IMR-90 (cell line): ENCODE data around the gene ADD3. TPM values are rescaled to one million over a fixed set of nuclear protein-coding genes. Genes with fewer than 3 reads are reported as not detected.
A peak's percentile ranks its signal among the peaks of the same experiment; 100 is the strongest.

Experiments used
- ATAC-seq: fragments of 200-7000 bp; cut with Tn5 transposase; 2 replicates; pipeline ENCODE4 v1.9.1; 2020; ENCODE audit warnings: low read depth, mild to moderate bottlenecking, moderate library complexity
- BruUV-seq: library from RNA; stranded (reverse); fragments of 400-500 nt; replicated peaks from 2 replicates; lab custom pipeline; 2021; lab: Mats Ljungman, UMichigan
- CTCF ChIA-PET: fragments of 300-600 bp; formaldehyde crosslinking; extraction: SDS; loops from one replicate; lab custom pipeline; 2021; ENCODE audit warnings: antibody characterized with exemption; lab: Yijun Ruan, JAX
- POLR2A ChIA-PET: fragments of 300-600 bp; sonication (Branson Sonifier 250); formaldehyde crosslinking; loops from one replicate; lab custom pipeline; 2022; ENCODE audit warnings: antibody characterized with exemption; ENCODE audit not compliant: unreplicated experiment; lab: Charles Lee
- DNase-seq: peaks from one replicate; pipeline ENCODE4 v3.0.0; 2013
- H2AFZ ChIP-seq: replicated peaks from 2 replicates; pipeline ENCODE3; 2013; ENCODE audit warnings: low read length, mild to moderate bottlenecking; ENCODE audit not compliant: poor library complexity
- H2AK5ac ChIP-seq: 2 replicates; pipeline ENCODE4 v1.6.1; 2013; ENCODE audit warnings: low read depth, low read length, inconsistent platforms
- H2AK9ac ChIP-seq: replicated peaks from 2 replicates; pipeline ENCODE3; 2013; ENCODE audit warnings: mild to moderate bottlenecking, low read depth, low read length, moderate library complexity; ENCODE audit not compliant: poor library complexity
- H2BK120ac ChIP-seq: 2 replicates; pipeline ENCODE4 v1.6.1; 2013; ENCODE audit warnings: low read depth, low read length, inconsistent platforms
- H2BK15ac ChIP-seq: 3 replicates; pipeline ENCODE4 v1.6.1; 2013; ENCODE audit warnings: low read depth, low read length, inconsistent platforms
- H2BK20ac ChIP-seq: 2 replicates; pipeline ENCODE4 v1.6.1; 2013; ENCODE audit warnings: low read depth, mild to moderate bottlenecking, inconsistent platforms, low read length, moderate library complexity
- H2BK5ac ChIP-seq: 2 replicates; pipeline ENCODE4 v1.6.1; 2013; ENCODE audit warnings: mild to moderate bottlenecking, low read depth, low read length, inconsistent platforms; ENCODE audit not compliant: poor library complexity, severe bottlenecking
- H3K14ac ChIP-seq: replicated peaks from 2 replicates; pipeline ENCODE4 v1.6.1; 2013; ENCODE audit warnings: low read depth, low read length, inconsistent platforms
- H3K18ac ChIP-seq: 2 replicates; pipeline ENCODE4 v1.6.1; 2013; ENCODE audit warnings: low read depth, low read length, control low read depth
- H3K23ac ChIP-seq: 2 replicates; pipeline ENCODE4 v1.6.1; 2013; ENCODE audit warnings: low read depth, low read length, inconsistent platforms
- H3K27ac ChIP-seq: 2 replicates; pipeline ENCODE4 v1.5.1; 2013; ENCODE audit warnings: mild to moderate bottlenecking, control low read depth, low read length; ENCODE audit not compliant: insufficient read depth
- H3K27me3 ChIP-seq: 2 replicates; pipeline ENCODE4 v1.6.1; 2013; ENCODE audit warnings: low read length; ENCODE audit not compliant: control insufficient read depth, insufficient read depth
- H3K36me3 ChIP-seq: 2 replicates; pipeline ENCODE4 v1.6.1; 2013; ENCODE audit warnings: low read length, mixed read lengths; ENCODE audit not compliant: control insufficient read depth, insufficient read depth
- H3K4ac ChIP-seq: 2 replicates; pipeline ENCODE4 v1.6.1; 2013; ENCODE audit warnings: low read depth, low read length, inconsistent platforms
- H3K4me1 ChIP-seq: 2 replicates; pipeline ENCODE4 v1.6.1; 2013; ENCODE audit warnings: low read length, mixed read lengths; ENCODE audit not compliant: control insufficient read depth, insufficient read depth
- H3K4me2 ChIP-seq: 2 replicates; pipeline ENCODE4 v1.6.1; 2013; ENCODE audit warnings: low read depth, mild to moderate bottlenecking, control low read depth, low read length, moderate library complexity
- H3K4me3 ChIP-seq: 2 replicates; pipeline ENCODE4 v1.5.1; 2013; ENCODE audit warnings: low read depth, mild to moderate bottlenecking, control low read depth, low read length, moderate library complexity; ENCODE audit not compliant: insufficient read depth
- H3K56ac ChIP-seq: 2 replicates; pipeline ENCODE4 v1.6.1; 2013; ENCODE audit warnings: low read length, inconsistent platforms; ENCODE audit not compliant: insufficient read depth; ENCODE audit errors: extremely low read depth
- H3K79me1 ChIP-seq, 2 experiments: 2 replicates each; pipeline ENCODE4 v1.6.1; 2013; ENCODE audit warnings: low read length in 2 of 2, inconsistent platforms in 1 of 2, low read depth in 1 of 2
- H3K9ac ChIP-seq: 2 replicates; pipeline ENCODE4 v1.6.1; 2013; ENCODE audit warnings: low read depth, low read length, control low read depth
- H3K9me1 ChIP-seq: 2 replicates; pipeline ENCODE4 v1.6.1; 2013; ENCODE audit warnings: low read length, inconsistent platforms; ENCODE audit not compliant: insufficient read depth
- H3K9me3 ChIP-seq: 2 replicates; pipeline ENCODE4 v1.6.1; 2013; ENCODE audit warnings: low read length; ENCODE audit not compliant: control insufficient read depth, insufficient read depth
- H4K20me1 ChIP-seq: 2 replicates; pipeline ENCODE4 v1.6.1; 2013; ENCODE audit warnings: low read length, inconsistent platforms; ENCODE audit not compliant: insufficient read depth
- H4K5ac ChIP-seq: 2 replicates; pipeline ENCODE4 v1.6.1; 2013; ENCODE audit warnings: mild to moderate bottlenecking, low read depth, low read length, control low read depth
- H4K8ac ChIP-seq, 2 experiments: 2 replicates each; pipeline ENCODE4 v1.6.1; 2013; ENCODE audit warnings: low read depth in 2 of 2, low read length in 2 of 2, control low read depth in 1 of 2, inconsistent platforms in 1 of 2
- H4K91ac ChIP-seq: 2 replicates; pipeline ENCODE4 v1.6.1; 2013; ENCODE audit warnings: low read depth, low read length, inconsistent platforms; ENCODE audit not compliant: insufficient read depth
- BHLHE40 ChIP-seq: fragments of 150-350 bp; IDR thresholded peaks from 2 replicates; pipeline ENCODE4 v1.6.1; 2016; ENCODE audit warnings: mild to moderate bottlenecking, low read depth, low read length
- CEBPB ChIP-seq: IDR thresholded peaks from 2 replicates; pipeline ENCODE4 v1.6.1; 2012; ENCODE audit warnings: low read depth, low read length, improper control_type of control experiment
- CHD1 ChIP-seq: IDR thresholded peaks from 2 replicates; pipeline ENCODE4 v1.6.1; 2012; ENCODE audit warnings: low read depth, low read length, improper control_type of control experiment
- CTCF ChIP-seq: conservative IDR thresholded peaks from 2 replicates; pipeline ENCODE4 v1.5.1; 2012; ENCODE audit warnings: mild to moderate bottlenecking, low read depth, low read length, improper control_type of control experiment
- ELK1 ChIP-seq: fragments of 150-350 bp; IDR thresholded peaks from 2 replicates; pipeline ENCODE4 v1.6.1; 2016; ENCODE audit warnings: low read depth, mild to moderate bottlenecking, low read length, moderate library complexity, borderline replicate concordance
- FOS ChIP-seq: fragments of 150-350 bp; IDR thresholded peaks from 2 replicates; pipeline ENCODE4 v1.6.1; 2016; ENCODE audit warnings: low read depth, low read length
- MAFK ChIP-seq: IDR thresholded peaks from 2 replicates; pipeline ENCODE4 v1.6.1; 2012; ENCODE audit warnings: low read depth, low read length, improper control_type of control experiment
- NFE2L2 ChIP-seq: fragments of 150-350 bp; IDR thresholded peaks from 2 replicates; pipeline ENCODE4 v1.6.1; 2016; ENCODE audit warnings: low read depth, mild to moderate bottlenecking, low read length
- POLR2A ChIP-seq: IDR thresholded peaks from 2 replicates; pipeline ENCODE4 v1.6.1; 2012; ENCODE audit warnings: mild to moderate bottlenecking, low read depth, low read length
- RAD21 ChIP-seq: IDR thresholded peaks from 2 replicates; pipeline ENCODE4 v1.6.1; 2012; ENCODE audit warnings: low read length, improper control_type of control experiment
- RCOR1 ChIP-seq: IDR thresholded peaks from 2 replicates; pipeline ENCODE4 v1.6.1; 2012; ENCODE audit warnings: mild to moderate bottlenecking, low read length, improper control_type of control experiment; ENCODE audit not compliant: insufficient replicate concordance
- SMC3 ChIP-seq: fragments of 150-350 bp; IDR thresholded peaks from 2 replicates; pipeline ENCODE4 v1.6.1; 2016; ENCODE audit warnings: low read depth, mild to moderate bottlenecking, antibody characterized with exemption, low read length, moderate library complexity
- WGBS, 2 experiments: methylation state at CpG; one replicate each; pipeline versions ENCODE4 v1.1.5 to v1.1.7; 2013; ENCODE audit warnings: missing lambda C conversion rate in 2 of 2; ENCODE audit not compliant: insufficient read length in 1 of 2; ENCODE audit errors: extremely low coverage in 2 of 2; 5-methylcytosine and 5-hydroxymethylcytosine counted together
- dilution Hi-C: fragments of 300-500 bp; cut with HindIII; formaldehyde crosslinking; loops from one replicate; pipeline ENCODE4 v1.14.3; 2018; ENCODE audit warnings: low sequenced_read_pairs; ENCODE audit not compliant: unreplicated experiment
- in situ Hi-C: fragments of 300-500 bp; cut with MboI; formaldehyde crosslinking; loops from 3 replicates; pipeline ENCODE4 v1.14.3; 2019; ENCODE audit warnings: low sequenced_read_pairs, inconsistent platforms, mixed read lengths
- intact Hi-C: fragments of 100-400 bp; cut with micrococcal nuclease; formaldehyde crosslinking; loops from 2 replicates; pipeline ENCODE4 v1.10.0; 2022
- polyA plus RNA-seq, 3 experiments: library from polyadenylated mRNA; depleted of rRNA; stranded (reverse); fragments of >200 nt; gene quantifications; 2 replicates each; pipeline ENCODE4 v1.2.3, GENCODE V29; 2012; ENCODE audit warnings: low replicate concordance in 1 of 3
- total RNA-seq: library from RNA; depleted of rRNA; stranded (reverse); fragments of >200 nt; gene quantifications from 2 replicates; pipeline ENCODE4 v1.2.3, GENCODE V29; 2012

Gene ADD3
- total and polyA plus RNA-seq, 2 of the 4 experiments (the other 2 are of a cell fraction), result 138 to 212 TPM

- no peak overlapping the region for H2BK5ac ChIP-seq
- ChIA-PET CTCF (interaction anchor here (0.7 to 3.2 kb wide), 4 partner anchors 9 to 409 kb away, joined by 3 to 15 read pairs (median 5); no protein-coding TSS in a partner anchor), POLR2A (interaction anchor here (0.7 kb wide), 1 partner anchor 118 kb away, joined by 3 read pairs; no protein-coding TSS in a partner anchor)
- no peaks in the 10 kb centered on the region for H3K79me1 ChIP-seq
- no peak overlapping the region for H2AFZ ChIP-seq
- no CpG with 5 or more reads among the region's 2 CpGs for WGBS, 2 experiments
- peak overlapping the region; percentile 33; the same call in 1 of the 2 replicates for H3K4ac ChIP-seq
- no peak overlapping the region for H3K56ac ChIP-seq
- no TSS peak for BruUV-seq
- H3K9ac ChIP-seq, result no peak overlapping the region
- no peak overlapping the region for H3K23ac ChIP-seq
- H2BK120ac ChIP-seq, result peak overlapping the region; percentile 67
- in situ Hi-C loops (no loop called here), dilution Hi-C loops (no loop called here), intact Hi-C loops (no loop called here)
- peaks cover 4% of the 10 kb centered on the region; the same call in 1 of the 2 replicates for H3K4me1 ChIP-seq
- H3K27ac ChIP-seq, result no peak overlapping the region
- H3K27me3 ChIP-seq, result no peaks in the 10 kb centered on the region
- H2BK20ac ChIP-seq, result no peak overlapping the region
- no peak for DNase-seq
- H2AK5ac ChIP-seq, result peak overlapping the region; percentile 21; the same call in 1 of the 2 replicates
- no peak overlapping the region for H4K91ac ChIP-seq
- no peak overlapping the region for H4K8ac ChIP-seq
- 0 out of 2 replicates have a peak, but pooled peaks have one; percentile 14 for ATAC-seq
- H4K20me1 ChIP-seq, result no peaks in the 10 kb centered on the region
- H2BK15ac ChIP-seq, result no peak overlapping the region
- H3K18ac ChIP-seq, result no peak overlapping the region; the same call in 1 of the 2 replicates
- H4K5ac ChIP-seq, result no peak overlapping the region
- no peak overlapping the region for H3K4me2 ChIP-seq
- no peak overlapping the region for H3K4me3 ChIP-seq
- H2AK9ac ChIP-seq, result no peak overlapping the region
- TF ChIP-seq MAFK (no peak), CTCF (no peak), RCOR1 (no peak), BHLHE40 (no peak), ELK1 (no peak), NFE2L2 (no peak), POLR2A (no peak), FOS (no peak), SMC3 (no peak), CEBPB (no peak), RAD21 (no peak), CHD1 (no peak)
- H3K9me1 ChIP-seq, result peaks cover 6% of the 10 kb centered on the region
- no peak overlapping the region for H3K14ac ChIP-seq
- no peaks in the 10 kb centered on the region for H3K9me3 ChIP-seq
- H3K36me3 ChIP-seq, result no peaks in the 10 kb centered on the region
Measured at GRCh38 chr10:109979215-109979614, 28.6 kb upstream of the ADD3 start.
